ENCODE measurements around the gene MPZ. TPM values are rescaled to one million over a fixed set of nuclear protein-coding genes. Genes with fewer than 3 reads are reported as not detected.

Gene MPZ
- total RNA-seq, 4 donors from 2014 or later: 1.8 to 9.0 (median 4.2) TPM

Other genes with a start within 250 kb of the MPZ start
- gene ARHGAP30, start 240.1 kb downstream of the MPZ start, total RNA-seq: 10 to 100 TPM in 3 of 4 donors, 1 to 10 TPM in 1; 9.8 to 32.3 (median 24.7) TPM
- under 1 TPM in 1 of 4 donors, not detected in 3; 0.72 TPM for gene NECTIN4, start 220.4 kb downstream of the MPZ start, total RNA-seq
- gene KLHDC9, start 211.6 kb downstream of the MPZ start, total RNA-seq: 1 to 10 TPM in 2 of 4 donors, under 1 TPM in 1, not detected in 1; 0.60 to 2.2 (median 1.5) TPM
- gene PFDN2, start 191.9 kb downstream of the MPZ start, total RNA-seq: 10 to 100 TPM; 30.6 to 90.1 (median 50.0) TPM
- gene NIT1, start 191.9 kb downstream of the MPZ start, total RNA-seq: 100 to 1,000 TPM in 1 of 4 donors, 10 to 100 TPM in 3; 28.1 to 122 (median 33.4) TPM
- 10 to 100 TPM; 32.0 to 54.8 (median 43.1) TPM for gene DEDD, start 177.3 kb downstream of the MPZ start, total RNA-seq
- gene UFC1, start 156.0 kb downstream of the MPZ start, total RNA-seq: 10 to 100 TPM; 73.6 to 96.7 (median 78.4) TPM
- 10 to 100 TPM in 3 of 4 donors, 1 to 10 TPM in 1; 7.8 to 19.5 (median 12.7) TPM for gene USP21, start 150.5 kb downstream of the MPZ start, total RNA-seq
- 10 to 100 TPM; 12.5 to 28.4 (median 13.8) TPM for gene PPOX, start 143.5 kb downstream of the MPZ start, total RNA-seq
- 10 to 100 TPM; 20.6 to 50.7 (median 37.1) TPM for gene B4GALT3, start 132.5 kb downstream of the MPZ start, total RNA-seq
- gene ADAMTS4, start 110.9 kb downstream of the MPZ start, total RNA-seq: 100 to 1,000 TPM in 2 of 4 donors, 10 to 100 TPM in 2; 38.5 to 238 (median 121) TPM
- 100 to 1,000 TPM in 3 of 4 donors, 10 to 100 TPM in 1; 89.4 to 136 (median 122) TPM for gene NDUFS2, start 107.6 kb downstream of the MPZ start, total RNA-seq
- 100 to 1,000 TPM in 3 of 4 donors, 10 to 100 TPM in 1; 96.3 to 346 (median 179) TPM for gene FCER1G, start 94.7 kb downstream of the MPZ start, total RNA-seq
- not detected for gene APOA2, start 86.3 kb downstream of the MPZ start, total RNA-seq
- 10 to 100 TPM in 3 of 4 donors, 1 to 10 TPM in 1; 9.6 to 15.4 (median 13.4) TPM for gene TOMM40L, start 83.9 kb downstream of the MPZ start, total RNA-seq
- not detected for gene NR1I3, start 71.8 kb downstream of the MPZ start, total RNA-seq
- gene PCP4L1, start 51.2 kb downstream of the MPZ start, total RNA-seq: under 1 TPM in 2 of 4 donors, not detected in 2; 0.56 to 0.63 TPM
- gene SDHC, start 4.4 kb upstream of the MPZ start, total RNA-seq: 10 to 100 TPM; 22.9 to 66.3 (median 49.3) TPM
- gene CFAP126, start 57.9 kb upstream of the MPZ start, total RNA-seq: not detected
- 100 to 1,000 TPM; 118 to 222 (median 130) TPM for gene FCGR2A, start 195.5 kb upstream of the MPZ start, total RNA-seq
- 100 to 1,000 TPM in 1 of 4 donors, 10 to 100 TPM in 2, 1 to 10 TPM in 1; 8.2 to 134 (median 18.8) TPM for gene HSPA6, start 214.6 kb upstream of the MPZ start, total RNA-seq
- gene FCGR3A, start 239.8 kb upstream of the MPZ start, total RNA-seq: 10 to 100 TPM; 27.6 to 44.3 (median 29.4) TPM

Data from omental fat pad (tissue), 4 donors.